Bronchial epithelial cell (primary cell): ENCODE data around the gene ALDH1L2. TPM values are rescaled to one million over a fixed set of nuclear protein-coding genes. Genes with fewer than 3 reads are reported as not detected.

Experiments used
- DNase-seq: peaks from one replicate; pipeline ENCODE4 v3.0.0-alpha.2; 2010; ENCODE audit warnings: low read depth
- FAIRE-seq: peaks from 2 replicates; lab custom pipeline; 2011; peaks lifted over from hg19 to GRCh38; lab: Jason Lieb, UNC
- H3K27me3 ChIP-seq: 2 replicates; pipeline ENCODE4 v1.5.1; 2011; ENCODE audit warnings: low read length; ENCODE audit not compliant: control insufficient read depth, insufficient read depth
- H3K36me3 ChIP-seq: 2 replicates; pipeline ENCODE4 v1.5.1; 2011; ENCODE audit warnings: low read length; ENCODE audit not compliant: control insufficient read depth, insufficient read depth
- H3K4me3 ChIP-seq: 2 replicates; pipeline ENCODE4 v1.5.1; 2011; ENCODE audit warnings: mild to moderate bottlenecking, low read depth, low read length, control low read depth
- total RNA-seq: library from RNA; depleted of rRNA; stranded (reverse); fragments of >200 nt; gene quantifications from 2 replicates; pipeline ENCODE4 v1.2.1, GENCODE V29; 2014
- TF ChIP-seq, protein P1 (sequence below): IDR thresholded peaks from 2 replicates; pipeline ENCODE4 v1.5.1; 2011; ENCODE audit warnings: mild to moderate bottlenecking, moderate library complexity, low read length, control low read depth, inconsistent platforms; ENCODE audit not compliant: insufficient read depth, severe bottlenecking

The ALDH1L2 gene
- 34.2 and 35.7 TPM in 2 replicates for total RNA-seq

DNA sequence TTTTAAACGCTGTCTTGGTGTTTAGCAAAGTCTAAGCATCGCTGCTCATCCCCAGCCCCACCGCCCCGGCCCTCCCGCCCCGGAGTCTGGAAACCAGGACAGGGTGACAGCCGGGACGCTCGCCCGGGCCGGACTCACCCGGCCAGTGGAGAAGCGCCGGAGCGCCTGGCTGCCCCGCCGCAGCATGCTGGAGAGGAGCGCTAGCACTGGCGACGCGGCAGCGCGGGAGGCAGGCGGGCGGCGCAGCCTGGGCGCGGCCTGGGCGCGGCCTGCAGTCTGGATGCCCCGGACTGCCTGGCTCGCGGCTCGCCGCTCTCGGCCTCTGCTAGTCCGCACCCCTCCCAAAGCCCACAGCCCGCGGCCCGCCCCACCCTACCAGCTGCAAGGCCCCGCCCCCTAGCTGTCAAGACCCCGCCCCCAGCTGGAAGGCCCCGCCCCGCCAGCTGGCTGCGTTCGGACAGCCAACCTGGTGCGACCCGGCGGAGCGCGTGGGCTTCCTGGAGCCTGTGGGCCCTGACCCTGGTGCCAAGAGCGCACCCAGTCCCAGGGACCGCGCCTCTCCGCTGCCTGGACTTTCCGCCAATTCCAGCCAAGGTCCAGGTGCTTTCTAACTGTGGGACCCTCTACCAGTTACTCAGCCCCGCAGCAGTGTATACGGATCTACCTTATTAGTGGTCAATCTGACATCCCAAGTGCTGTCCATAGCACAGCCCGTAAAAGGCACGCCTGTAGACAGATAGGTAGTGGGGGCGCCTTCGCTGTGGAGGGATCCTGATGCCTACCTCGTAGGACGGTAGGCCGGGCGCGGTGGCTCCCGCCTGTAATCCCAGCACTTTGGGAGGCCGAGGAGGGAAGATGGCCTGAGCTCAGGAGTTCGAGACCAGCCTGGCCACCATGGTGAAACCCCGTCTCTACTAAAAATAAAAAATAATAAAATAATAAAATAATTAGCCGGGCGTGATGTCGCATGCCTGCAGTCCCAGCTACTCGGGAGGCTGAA, at the start of gene ALDH1L2:
Gene ALDH1L2, minus strand, starts transcription at position 208 of the 1,000 bp plus-strand sequence. Its CDS starts 22 bp downstream, at position 186.
- Histone ChIP-seq H3K4me3 (peak within 1 kb of the TSS; percentile 79), H3K36me3 (no peaks in the 10 kb centered on the region), H3K27me3 (peaks cover 1% of the 10 kb centered on the region)
- peak; percentile 68 for DNase-seq
- no peak for FAIRE-seq
- TF ChIP-seq, protein P1, sequence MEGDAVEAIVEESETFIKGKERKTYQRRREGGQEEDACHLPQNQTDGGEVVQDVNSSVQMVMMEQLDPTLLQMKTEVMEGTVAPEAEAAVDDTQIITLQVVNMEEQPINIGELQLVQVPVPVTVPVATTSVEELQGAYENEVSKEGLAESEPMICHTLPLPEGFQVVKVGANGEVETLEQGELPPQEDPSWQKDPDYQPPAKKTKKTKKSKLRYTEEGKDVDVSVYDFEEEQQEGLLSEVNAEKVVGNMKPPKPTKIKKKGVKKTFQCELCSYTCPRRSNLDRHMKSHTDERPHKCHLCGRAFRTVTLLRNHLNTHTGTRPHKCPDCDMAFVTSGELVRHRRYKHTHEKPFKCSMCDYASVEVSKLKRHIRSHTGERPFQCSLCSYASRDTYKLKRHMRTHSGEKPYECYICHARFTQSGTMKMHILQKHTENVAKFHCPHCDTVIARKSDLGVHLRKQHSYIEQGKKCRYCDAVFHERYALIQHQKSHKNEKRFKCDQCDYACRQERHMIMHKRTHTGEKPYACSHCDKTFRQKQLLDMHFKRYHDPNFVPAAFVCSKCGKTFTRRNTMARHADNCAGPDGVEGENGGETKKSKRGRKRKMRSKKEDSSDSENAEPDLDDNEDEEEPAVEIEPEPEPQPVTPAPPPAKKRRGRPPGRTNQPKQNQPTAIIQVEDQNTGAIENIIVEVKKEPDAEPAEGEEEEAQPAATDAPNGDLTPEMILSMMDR: no peak

DNA sequence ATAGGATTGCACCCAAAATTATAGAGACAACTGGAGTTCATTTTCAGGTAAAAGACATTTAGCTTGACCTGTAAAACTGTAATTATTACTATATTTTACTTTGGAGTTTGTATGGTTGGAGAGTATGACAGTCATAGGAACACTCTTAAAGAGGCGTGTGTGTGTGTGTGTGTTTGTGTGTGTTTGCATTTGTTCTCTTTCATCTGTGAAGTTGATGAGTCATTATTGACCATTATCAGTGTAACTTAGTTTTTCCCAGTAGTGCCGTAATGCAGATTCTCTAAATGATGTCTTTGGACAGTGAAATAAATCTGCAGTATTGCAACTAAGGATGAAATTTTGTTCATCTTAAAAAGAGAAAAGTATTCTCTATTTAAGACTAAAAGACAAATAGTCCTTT, 36.3 kb upstream of the ALDH1L2 start:
- H3K27me3 ChIP-seq: no peaks in the 10 kb centered on the region
- DNase-seq: peak; percentile 42
- TF ChIP-seq, protein P1: no peak
- no peak overlapping the region for H3K4me3 ChIP-seq
- peaks cover 7% of the 10 kb centered on the region for H3K36me3 ChIP-seq
- FAIRE-seq: no peak

DNA sequence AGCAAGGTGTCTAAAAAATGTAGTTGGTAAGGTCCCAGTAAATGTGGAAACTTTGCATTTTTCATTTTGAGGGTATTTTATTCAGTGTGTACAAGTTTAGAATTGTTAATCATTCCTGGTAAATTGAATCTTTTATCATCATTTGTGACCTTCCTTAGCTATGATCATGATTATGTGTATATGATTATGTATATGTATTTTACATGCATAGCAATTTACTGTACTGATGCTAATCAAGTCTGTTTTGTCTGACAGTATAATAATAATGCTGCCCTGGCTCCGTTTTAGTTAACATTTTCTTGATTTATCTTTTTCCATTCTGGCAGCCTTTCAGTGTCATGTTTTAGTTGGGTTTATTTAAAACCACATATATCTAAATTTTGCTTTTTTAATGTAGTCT, 32.7 kb upstream of the ALDH1L2 start:
- Histone ChIP-seq H3K4me3 (no peak overlapping the region), H3K27me3 (no peaks in the 10 kb centered on the region), H3K36me3 (peaks cover 3% of the 10 kb centered on the region)
- TF ChIP-seq, protein P1: no peak
- no peak for DNase-seq
- FAIRE-seq: no peak

DNA sequence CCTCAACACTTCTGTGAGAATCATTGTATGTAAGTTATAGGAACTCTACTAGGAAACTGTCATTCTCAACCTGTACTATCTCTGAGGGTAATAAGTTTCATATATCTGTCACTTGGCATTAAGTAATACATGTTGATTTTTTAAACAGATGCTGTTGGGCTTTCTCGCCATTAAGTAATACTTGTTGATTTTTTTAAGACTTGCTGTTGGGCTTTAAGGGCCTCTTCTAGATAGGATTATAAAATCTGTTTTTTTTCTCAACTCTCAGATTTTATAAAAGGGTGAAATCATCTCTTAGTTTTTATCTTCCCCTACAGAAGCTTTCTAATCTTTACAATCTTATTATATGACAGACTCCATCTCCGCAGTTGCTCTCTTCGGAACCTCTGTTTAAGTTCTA, 28.8 kb upstream of the ALDH1L2 start:
- FAIRE-seq (no peak), DNase-seq (no peak)
- H3K36me3 ChIP-seq: peaks cover 3% of the 10 kb centered on the region
- no peaks in the 10 kb centered on the region for H3K27me3 ChIP-seq
- no peak overlapping the region for H3K4me3 ChIP-seq
- TF ChIP-seq, protein P1: no peak

DNA sequence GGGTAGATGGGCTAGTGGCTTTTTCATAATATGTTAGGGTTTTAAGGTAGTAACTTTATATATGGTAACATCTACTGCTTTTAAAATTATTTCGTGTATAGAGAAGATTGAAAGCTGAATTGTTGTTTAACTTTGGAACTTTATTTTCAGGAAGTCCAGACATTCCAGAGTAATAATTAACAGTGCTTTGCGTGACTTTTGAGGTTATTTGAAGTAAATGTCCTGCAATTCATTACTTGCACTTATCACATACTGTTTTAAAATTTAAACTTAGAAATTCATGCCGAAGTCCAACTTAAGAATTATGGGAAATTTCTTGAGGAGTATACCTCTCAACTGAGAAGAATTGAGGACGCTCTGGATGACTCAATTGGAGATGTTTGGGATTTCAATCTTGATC, 26.6 kb upstream of the ALDH1L2 start:
- no peaks in the 10 kb centered on the region for H3K27me3 ChIP-seq
- no peak overlapping the region for H3K4me3 ChIP-seq
- TF ChIP-seq, protein P1: no peak
- FAIRE-seq (no peak), DNase-seq (no peak)
- H3K36me3 ChIP-seq: peaks cover under 1% of the 10 kb centered on the region
